Glutamatergic neuron (in vitro differentiated cells): Measurements from ENCODE around the gene NAGPA. TPM values are rescaled to one million over a fixed set of nuclear protein-coding genes. Genes with fewer than 3 reads are reported as not detected.
A peak's percentile ranks its signal among the peaks of the same experiment; 100 is the strongest.

Source experiments
- DNase-seq: peaks from one replicate; pipeline ENCODE4 v3.0.0; 2022
- H3K27ac Mint-ChIP-seq: one replicate; pipeline ENCODE4 v1.8.0; 2020; ENCODE audit warnings: mild to moderate bottlenecking, mixed read lengths, inconsistent platforms; ENCODE audit not compliant: unreplicated experiment
- H3K27me3 Mint-ChIP-seq: one replicate; pipeline ENCODE4 v1.8.0; 2020; ENCODE audit warnings: mild to moderate bottlenecking, moderate library complexity, mixed read lengths, inconsistent platforms; ENCODE audit not compliant: unreplicated experiment
- H3K36me3 Mint-ChIP-seq: one replicate; pipeline ENCODE4 v1.8.0; 2020; ENCODE audit warnings: mild to moderate bottlenecking, mixed read lengths, inconsistent platforms; ENCODE audit not compliant: unreplicated experiment
- H3K4me1 Mint-ChIP-seq: one replicate; pipeline ENCODE4 v1.8.0; 2020; ENCODE audit warnings: mild to moderate bottlenecking, low read depth, mixed read lengths, inconsistent platforms; ENCODE audit not compliant: unreplicated experiment
- H3K4me3 Mint-ChIP-seq: one replicate; pipeline ENCODE4 v1.8.0; 2020; ENCODE audit warnings: mild to moderate bottlenecking, mixed read lengths, inconsistent platforms; ENCODE audit not compliant: unreplicated experiment
- H3K9me3 Mint-ChIP-seq: one replicate; pipeline ENCODE4 v1.8.0; 2020; ENCODE audit warnings: mild to moderate bottlenecking, moderate library complexity, mixed read lengths, inconsistent platforms; ENCODE audit not compliant: unreplicated experiment
- CTCF ChIP-seq: fragments of 200-600 bp; sonication (generic); IDR thresholded peaks from one replicate; pipeline ENCODE4 v1.5.0; 2021; ENCODE audit not compliant: partially characterized antibody, unreplicated experiment
- total RNA-seq: library from RNA; stranded (reverse); fragmentation: NEBNext Ultra II Directional; extraction: Animal tissue kit (Norgen Biotek cat#: 25700); gene quantifications from one replicate; pipeline ENCODE4 v1.2.1, GENCODE V29; 2021; ENCODE audit not compliant: unreplicated experiment

NAGPA gene
- total RNA-seq, 1 donor from 2014 or later = 9.7 TPM

- H3K27me3 Mint-ChIP-seq = no peaks in the 10 kb centered on the region
- no peak overlapping the region for H3K4me3 Mint-ChIP-seq
- no peaks in the 10 kb centered on the region for H3K9me3 Mint-ChIP-seq
- no peaks in the 10 kb centered on the region for H3K36me3 Mint-ChIP-seq
- no peak for DNase-seq
- H3K27ac Mint-ChIP-seq = no peak overlapping the region
- no peaks in the 10 kb centered on the region for H3K4me1 Mint-ChIP-seq
- TF ChIP-seq CTCF = no peak
Observed at GRCh38 chr16:5027086-5027485, 6.6 kb downstream of the NAGPA start.

- no peak for TF ChIP-seq CTCF
- Mint-ChIP-seq H3K36me3 (no peaks in the 10 kb centered on the region), H3K9me3 (no peaks in the 10 kb centered on the region), H3K27ac (no peak overlapping the region), H3K4me1 (no peaks in the 10 kb centered on the region), H3K4me3 (no peak overlapping the region), H3K27me3 (no peaks in the 10 kb centered on the region)
- no peak for DNase-seq
Observed at GRCh38 chr16:5026664-5027063, 7.1 kb downstream of the NAGPA start.

GRCh38 chr16:5025171-5025632 is 8.5 kb downstream of the NAGPA start:
- TF ChIP-seq CTCF = peak; percentile 13
- Mint-ChIP-seq H3K9me3 (peaks cover 2% of the 10 kb centered on the region), H3K27me3 (no peaks in the 10 kb centered on the region), H3K4me3 (no peak overlapping the region), H3K36me3 (no peaks in the 10 kb centered on the region), H3K27ac (no peak overlapping the region), H3K4me1 (peaks cover 5% of the 10 kb centered on the region)
- DNase-seq = peak; percentile 79

GRCh38 chr16:5024632-5025031 is 9.1 kb downstream of the NAGPA start:
- no peak for TF ChIP-seq CTCF
- H3K27ac Mint-ChIP-seq = no peak overlapping the region
- no peak for DNase-seq

GRCh38 chr16:5022521-5022920 is 11.2 kb downstream of the NAGPA start:
- Mint-ChIP-seq H3K9me3 (peaks cover 2% of the 10 kb centered on the region), H3K4me3 (no peak overlapping the region), H3K4me1 (peaks cover 8% of the 10 kb centered on the region), H3K27ac (no peak overlapping the region), H3K36me3 (no peaks in the 10 kb centered on the region), H3K27me3 (peaks cover 2% of the 10 kb centered on the region)
- no peak for DNase-seq
- TF ChIP-seq CTCF = no peak

More at GRCh38 chr16:5024632-5025031, 9.1 kb downstream of the NAGPA start:
- Mint-ChIP-seq H3K36me3 (no peaks in the 10 kb centered on the region), H3K27me3 (peaks cover 2% of the 10 kb centered on the region), H3K9me3 (peaks cover 2% of the 10 kb centered on the region), H3K4me3 (no peak overlapping the region), H3K4me1 (peaks cover 8% of the 10 kb centered on the region)
